Brain microvascular endothelial cell (primary cell): Measurements from ENCODE around the gene DUSP18.

ENCODE experiments used
- DNase-seq: peaks from one replicate; pipeline ENCODE4 v3.0.0-alpha.2; 2020
- H3K27ac ChIP-seq: fragments of 250-450 bp; sonication (Bioruptor Pico); 2 replicates; pipeline ENCODE4 v1.5.1; 2020; ENCODE audit warnings: mild to moderate bottlenecking, moderate library complexity
- H3K27me3 ChIP-seq: fragments of 250-450 bp; sonication (Bioruptor Pico); replicated peaks from 2 replicates; pipeline ENCODE4 v1.5.1; 2020; ENCODE audit warnings: mild to moderate bottlenecking
- H3K36me3 ChIP-seq: fragments of 250-450 bp; sonication (Bioruptor Pico); replicated peaks from 2 replicates; pipeline ENCODE4 v1.5.1; 2020; ENCODE audit warnings: mild to moderate bottlenecking
- H3K4me3 ChIP-seq: 2 replicates; pipeline ENCODE4 v1.5.1; 2011; ENCODE audit warnings: low read depth, mild to moderate bottlenecking, control low read depth, low read length, moderate library complexity
- CTCF ChIP-seq: IDR thresholded peaks from 2 replicates; pipeline ENCODE4 v1.5.1; 2011; ENCODE audit warnings: low read depth, mild to moderate bottlenecking, moderate library complexity, low read length, control low read depth, inconsistent platforms; ENCODE audit errors: missing control alignments
- in situ Hi-C: cut with HindIII; loops from 2 replicates; pipeline ENCODE4 v1.10.0; 2017; ENCODE audit warnings: low sequenced_read_pairs, low pct_ligation_motif_present

DUSP18 gene

GRCh38 chr22:30640839-30641430, 26.7 kb downstream of the DUSP18 start:
- no peaks in the 10 kb centered on the region for H3K36me3 ChIP-seq
- no peak for TF ChIP-seq CTCF
- no peak for DNase-seq
- no peak overlapping the region for H3K27ac ChIP-seq
- no peaks in the 10 kb centered on the region for H3K27me3 ChIP-seq
- H3K4me3 ChIP-seq, result no peak overlapping the region
- in situ Hi-C loops, result no loop called here

- Histone ChIP-seq H3K36me3 (no peaks in the 10 kb centered on the region), H3K27me3 (no peaks in the 10 kb centered on the region), H3K27ac (no peak overlapping the region), H3K4me3 (no peak overlapping the region)
- no peak for DNase-seq
- in situ Hi-C loops, result no loop called here
- no peak for TF ChIP-seq CTCF
Observed at GRCh38 chr22:30640361-30640760, 27.3 kb downstream of the DUSP18 start.

- no peak for TF ChIP-seq CTCF
- Histone ChIP-seq H3K27me3 (no peaks in the 10 kb centered on the region), H3K4me3 (peak overlapping the region; percentile 5), H3K27ac (no peak overlapping the region), H3K36me3 (no peaks in the 10 kb centered on the region)
- in situ Hi-C loops, result no loop called here
- no peak for DNase-seq
Observed at GRCh38 chr22:30637701-30638114, 30.0 kb downstream of the DUSP18 start.

- DNase-seq, result no peak
- Histone ChIP-seq H3K36me3 (no peaks in the 10 kb centered on the region), H3K4me3 (peak overlapping the region; percentile 63), H3K27me3 (no peaks in the 10 kb centered on the region), H3K27ac (peak overlapping the region; percentile 75)
- in situ Hi-C loops, result no loop called here
- peak; percentile 9 for TF ChIP-seq CTCF
Observed at GRCh38 chr22:30636226-30637077, 31.2 kb downstream of the DUSP18 start.

- in situ Hi-C loops, result no loop called here
- no peaks in the 10 kb centered on the region for H3K36me3 ChIP-seq
Observed at GRCh38 chr22:30635273-30636225, 32.1 kb downstream of the DUSP18 start, which contains the start of gene SLC35E4. Gene SLC35E4 (plus strand): TSS chr22:30635781. CDS start chr22:30636451, 670 bp downstream.

More at GRCh38 chr22:30635273-30636225, 32.1 kb downstream of the DUSP18 start, which contains the start of gene SLC35E4:
- DNase-seq, result peak; percentile 76
- H3K27ac ChIP-seq, result peak within 1 kb of the TSS; percentile 75
- H3K4me3 ChIP-seq, result peak within 1 kb of the TSS; percentile 63
- no peaks in the 10 kb centered on the region for H3K27me3 ChIP-seq
- TF ChIP-seq CTCF, result peak; percentile 60
